Stimulated activated CD8-positive, alpha-beta memory T cell treated with anti-CD3 and anti-CD28 coated beads, Interleukin-7, amount 100 ng/mL, for 24 hours (primary cell): Measurements from ENCODE around the gene MRRF.
"Not testable (repeated sequence)": the region's sequence is repeated elsewhere in the genome, so short reads cannot be mapped to it uniquely, and the experiment has no call there.

Experiments
- DNase-seq: peaks from one replicate; pipeline ENCODE4 v3.0.0-alpha.2; 2020; ENCODE audit warnings: low read depth

The MRRF gene

GRCh38 chr9:122356627-122357026 is 91.9 kb downstream of the MRRF start:
- no peak for DNase-seq

- DNase-seq: no peak
Measured at GRCh38 chr9:122360891-122361290, 96.2 kb downstream of the MRRF start.

- DNase-seq: not testable (repeated sequence)
Measured at GRCh38 chr9:122363131-122363530, 98.4 kb downstream of the MRRF start.

- no peak for DNase-seq
Measured at GRCh38 chr9:122364117-122364782, 99.6 kb downstream of the MRRF start.

- DNase-seq: no peak
Measured at GRCh38 chr9:122364783-122365150, 100.1 kb downstream of the MRRF start.

GRCh38 chr9:122366074-122366660 is 101.5 kb downstream of the MRRF start:
- DNase-seq: no peak

GRCh38 chr9:122367065-122367464 is 102.4 kb downstream of the MRRF start:
- no peak for DNase-seq

- DNase-seq: no peak
Measured at GRCh38 chr9:122367774-122368460, 103.2 kb downstream of the MRRF start.

GRCh38 chr9:122368642-122369041 is 104.0 kb downstream of the MRRF start:
- no peak for DNase-seq

- no peak for DNase-seq
Measured at GRCh38 chr9:122370303-122370702, 105.6 kb downstream of the MRRF start.

GRCh38 chr9:122370869-122371755 is 106.4 kb downstream of the MRRF start, which contains the start of gene PTGS1:
Gene PTGS1, plus strand, starts transcription at chr9:122371024. Its CDS starts 61 bp downstream, at chr9:122371085.
- no peak for DNase-seq

GRCh38 chr9:122371846-122372245 is 107.2 kb downstream of the MRRF start:
- no peak for DNase-seq

- DNase-seq: no peak
Measured at GRCh38 chr9:122372856-122373845, 108.5 kb downstream of the MRRF start.

GRCh38 chr9:122374885-122375420 is 110.3 kb downstream of the MRRF start:
- no peak for DNase-seq

GRCh38 chr9:122376796-122377195 is 112.1 kb downstream of the MRRF start:
- DNase-seq: no peak

- no peak for DNase-seq
Measured at GRCh38 chr9:122377241-122378164, 112.8 kb downstream of the MRRF start.

GRCh38 chr9:122378236-122378635 is 113.6 kb downstream of the MRRF start:
- DNase-seq: no peak

- no peak for DNase-seq
Measured at GRCh38 chr9:122379340-122379739, 114.7 kb downstream of the MRRF start.

GRCh38 chr9:122380293-122380692 is 115.6 kb downstream of the MRRF start:
- DNase-seq: no peak
